HG03045 (cell line): Measurements from ENCODE around the gene AGXT.

Experiments used
- ATAC-seq: cut with Tn5 transposase; IDR thresholded peaks from one replicate; pipeline ENCODE4 v1.9.1; 2021; ENCODE audit warnings: mild to moderate bottlenecking, moderate library complexity; ENCODE audit not compliant: unreplicated experiment

Gene AGXT

GRCh38 chr2:240896871-240897692 lies 28.5 kb downstream of the AGXT start:
- ATAC-seq: no peak

- ATAC-seq: no peak
These were observed 29.6 kb downstream of the AGXT start for GRCh38 chr2:240898108-240898730.

- ATAC-seq: no peak
These were observed 30.3 kb downstream of the AGXT start for GRCh38 chr2:240898731-240899467.

GRCh38 chr2:240899468-240899865 lies 30.8 kb downstream of the AGXT start:
- ATAC-seq: no peak

- no peak for ATAC-seq
These were observed 31.7 kb downstream of the AGXT start for GRCh38 chr2:240900141-240900860.

GRCh38 chr2:240901986-240902614 lies 33.5 kb downstream of the AGXT start:
- ATAC-seq: no peak

GRCh38 chr2:240902615-240903041 lies 34.0 kb downstream of the AGXT start:
- ATAC-seq: no peak

GRCh38 chr2:240903191-240904060 lies 34.8 kb downstream of the AGXT start:
- ATAC-seq: no peak

- no peak for ATAC-seq
These were observed 35.9 kb downstream of the AGXT start for GRCh38 chr2:240904216-240905175.

- no peak for ATAC-seq
These were observed 36.7 kb downstream of the AGXT start for GRCh38 chr2:240905176-240905781.

- no peak for ATAC-seq
These were observed 37.7 kb downstream of the AGXT start, which contains the start of gene CROCC2 for GRCh38 chr2:240906141-240906910. CROCC2 (plus strand) TSS chr2:240906336; CDS start chr2:240906514, 178 bp downstream.

- ATAC-seq: no peak
These were observed 38.4 kb downstream of the AGXT start for GRCh38 chr2:240906911-240907590.

GRCh38 chr2:240909216-240909974 lies 40.8 kb downstream of the AGXT start:
- ATAC-seq: no peak

GRCh38 chr2:240911641-240912265 lies 43.1 kb downstream of the AGXT start:
- no peak for ATAC-seq
